IMR-90 (cell line): ENCODE measurements around the gene STAT4.

Source experiments
- CEBPB ChIP-seq: IDR thresholded peaks from 2 replicates; pipeline ENCODE4 v1.6.1; 2012; ENCODE audit warnings: low read depth, low read length, improper control_type of control experiment
- CTCF ChIP-seq: conservative IDR thresholded peaks from 2 replicates; pipeline ENCODE4 v1.5.1; 2012; ENCODE audit warnings: mild to moderate bottlenecking, low read depth, low read length, improper control_type of control experiment
- POLR2A ChIP-seq: IDR thresholded peaks from 2 replicates; pipeline ENCODE4 v1.6.1; 2012; ENCODE audit warnings: mild to moderate bottlenecking, low read depth, low read length
- USF2 ChIP-seq: fragments of 150-350 bp; IDR thresholded peaks from 2 replicates; pipeline ENCODE4 v1.6.1; 2017; ENCODE audit warnings: mild to moderate bottlenecking, antibody characterized with exemption, low read length, low read depth

GRCh38 chr2:191020221-191020741 lies 130.5 kb downstream of the STAT4 start:
- TF ChIP-seq CTCF: no peak
- TF ChIP-seq POLR2A: peak; percentile 85
- TF ChIP-seq CEBPB: no peak
- peak; percentile 94 for TF ChIP-seq USF2
